Thyroid gland (tissue), 4 donors: Measurements from ENCODE around the gene HSF4. TPM values are rescaled to one million over a fixed set of nuclear protein-coding genes. Genes with fewer than 3 reads are reported as not detected.
A peak's percentile ranks its signal among the peaks of the same experiment; 100 is the strongest.

Source experiments
- DNase-seq, 2 donors: peaks; one replicate each; pipeline ENCODE4 v3.0.0-alpha.2; 2019
- H3K27ac ChIP-seq, 3 donors: fragments of 200-600 bp; sonication (generic); 1 replicate in 2 of 3; 2 replicates in 1 of 3; pipeline ENCODE4 v1.5.1; 2016 to 2019; ENCODE audit warnings: mild to moderate bottlenecking in 1 of 3, moderate library complexity in 1 of 3
- H3K27me3 ChIP-seq: fragments of 200-600 bp; sonication (generic); one replicate; pipeline ENCODE4 v1.5.1; 2019
- H3K36me3 ChIP-seq, 2 donors: fragments of 200-600 bp; sonication (generic); one replicate each; pipeline ENCODE4 v1.5.1; 2016 to 2019
- H3K4me1 ChIP-seq, 2 donors: fragments of 200-600 bp; sonication (generic); one replicate each; pipeline ENCODE4 v1.5.1; 2017 to 2019
- H3K4me3 ChIP-seq, 3 donors: fragments of 200-600 bp; sonication (generic); replicated peaks in 1 of 3; 1 replicate in 2 of 3; 2 replicates in 1 of 3; pipeline ENCODE4 v1.5.1; 2016; ENCODE audit warnings: mild to moderate bottlenecking in 1 of 3
- H3K9me3 ChIP-seq: fragments of 200-600 bp; sonication (generic); one replicate; pipeline ENCODE4 v1.5.1; 2017
- CTCF ChIP-seq, 6 experiments: fragments of 200-600 bp in 3 of 6; fragments of 450-650 bp in 3 of 6; sonication (generic) in 3 of 6; IDR thresholded peaks; one replicate each; pipeline ENCODE4 v1.5.1; 2016 to 2019; ENCODE audit warnings: antibody characterized with exemption in 6 of 6, mild to moderate bottlenecking in 2 of 6, inconsistent platforms in 1 of 6, moderate library complexity in 1 of 6
- POLR2A ChIP-seq, 2 donors: fragments of 450-650 bp; IDR thresholded peaks; one replicate each; pipeline ENCODE4 v1.6.1; 2017; ENCODE audit warnings: antibody characterized with exemption in 2 of 2, mild to moderate bottlenecking in 2 of 2, moderate library complexity in 1 of 2
- WGBS, 2 donors: methylation state at CpG; one replicate each; pipeline ENCODE4 v1.1.5; 2017; 5-methylcytosine and 5-hydroxymethylcytosine counted together
- intact Hi-C: fragments of 100-400 bp; cut with DNase I; formaldehyde crosslinking; loops from one replicate; pipeline ENCODE4 v1.15.1; 2023
- total RNA-seq, 4 donors: library from RNA; depleted of rRNA; stranded (reverse); fragments of >200 nt; gene quantifications; one replicate each; pipeline ENCODE4 v1.2.3, GENCODE V29; 2016

Gene HSF4
- total RNA-seq, 4 donors from 2014 or later, result 17.3 to 52.5 (median 36.6) TPM

GRCh38 chr16:67170949-67171649 is 6.6 kb downstream of the HSF4 start:
- no peaks in the 10 kb centered on the region for H3K27me3 ChIP-seq
- peak overlapping the region in 1 of 3 donors; percentile 48 for H3K4me3 ChIP-seq
- H3K9me3 ChIP-seq, result no peaks in the 10 kb centered on the region
- H3K4me1 ChIP-seq, result peaks cover 28 to 41% of the 10 kb centered on the region in 2 donors
- no peaks in the 10 kb centered on the region for H3K36me3 ChIP-seq
- intact Hi-C loops, result no loop called here
- TF ChIP-seq CTCF (IDR thresholded peaks at IDR 0.05) (no peak), POLR2A (IDR thresholded peaks at IDR 0.05) (peak in 1 of 2 donors; percentile 0)
- DNase-seq, result no peak
- H3K27ac ChIP-seq, result peak overlapping the region; percentile 76 to 97 (median 91)
- WGBS, 2 donors, result 50 to 59% methylated on average over 12 to 14 of the region's 14 CpGs

DNA sequence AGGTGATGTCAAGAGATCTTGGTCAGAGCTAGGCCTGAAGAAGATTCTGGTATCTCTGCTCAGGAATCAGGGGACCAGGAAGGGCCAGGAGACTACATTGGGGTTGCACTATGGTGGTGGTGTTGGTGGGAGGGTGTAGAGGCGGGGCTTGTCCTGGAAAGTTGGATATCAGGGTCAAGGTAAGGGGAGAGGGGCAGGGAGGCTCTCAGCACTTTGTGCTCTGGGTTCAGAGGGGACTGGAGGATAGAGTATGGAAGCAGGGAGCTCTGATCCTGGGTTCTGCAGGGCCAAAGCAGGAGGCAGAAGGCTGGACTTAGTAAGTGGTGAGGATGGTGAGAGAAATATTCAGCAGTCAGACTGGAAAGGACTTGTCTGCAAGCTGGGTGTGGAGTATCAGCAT is 8.8 kb downstream of the HSF4 start:
- H3K27ac ChIP-seq, result peak overlapping the region; percentile 77 to 94 (median 92)
- WGBS, 2 donors, result 86 to 88% methylated on average over 1 of the region's 1 CpG
- peak overlapping the region in 1 of 3 donors; percentile 32 for H3K4me3 ChIP-seq
- no peaks in the 10 kb centered on the region for H3K27me3 ChIP-seq
- no peak for DNase-seq
- TF ChIP-seq CTCF (IDR thresholded peaks at IDR 0.05) (no peak), POLR2A (IDR thresholded peaks at IDR 0.05) (no peak)
- H3K36me3 ChIP-seq, result no peaks in the 10 kb centered on the region
- peaks cover 34 to 48% of the 10 kb centered on the region in 2 donors for H3K4me1 ChIP-seq
- intact Hi-C loops, result no loop called here
- no peaks in the 10 kb centered on the region for H3K9me3 ChIP-seq

GRCh38 chr16:67173808-67174705 is 9.5 kb downstream of the HSF4 start:
- Histone ChIP-seq H3K27me3 (no peaks in the 10 kb centered on the region), H3K27ac (peak overlapping the region; percentile 77 to 94 (median 92)), H3K4me1 (peaks cover 39 to 55% of the 10 kb centered on the region in 2 donors), H3K4me3 (peak overlapping the region; percentile 8 to 32 (median 31)), H3K9me3 (no peaks in the 10 kb centered on the region), H3K36me3 (no peaks in the 10 kb centered on the region)
- 0 to 1% methylated on average over 16 of the region's 71 CpGs for WGBS, 2 donors
- TF ChIP-seq POLR2A (IDR thresholded peaks at IDR 0.05) (peak; percentile 27 to 82), CTCF (IDR thresholded peaks at IDR 0.05) (peak in 2 of 6 experiments; percentile 38 to 44)
- intact Hi-C loops, result no loop called here
- peak; percentile 96 to 97 for DNase-seq

DNA sequence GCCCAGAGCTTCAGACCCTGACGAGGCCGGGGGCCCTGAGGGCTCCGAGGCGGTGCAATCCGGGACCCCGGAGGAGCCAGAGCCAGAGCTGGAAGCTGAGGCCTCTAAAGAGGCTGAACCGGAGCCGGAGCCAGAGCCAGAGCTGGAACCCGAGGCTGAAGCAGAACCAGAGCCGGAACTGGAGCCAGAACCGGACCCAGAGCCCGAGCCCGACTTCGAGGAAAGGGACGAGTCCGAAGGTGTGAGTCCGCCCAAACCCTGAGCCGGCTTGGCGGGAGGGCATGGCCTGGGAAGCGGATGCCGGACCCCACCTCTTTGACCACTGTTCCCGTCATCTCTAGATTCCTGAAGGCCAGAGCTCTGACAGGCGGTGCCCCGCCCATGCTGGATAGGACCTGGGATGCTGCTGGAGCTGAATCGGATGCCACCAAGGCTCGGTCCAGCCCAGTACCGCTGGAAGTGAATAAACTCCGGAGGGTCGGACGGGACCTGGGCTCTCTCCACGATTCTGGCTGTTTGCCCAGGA is 10.2 kb downstream of the HSF4 start:
- 34 to 62% methylated on average over 11 to 17 of the region's 31 CpGs for WGBS, 2 donors
- no peak for TF ChIP-seq CTCF (IDR thresholded peaks at IDR 0.05)
- no peak for TF ChIP-seq POLR2A (IDR thresholded peaks at IDR 0.05)
- DNase-seq, result no peak

More for the DNA sequence above, 10.2 kb downstream of the HSF4 start:
- Histone ChIP-seq H3K9me3 (no peaks in the 10 kb centered on the region), H3K36me3 (no peaks in the 10 kb centered on the region), H3K4me1 (peaks cover 33 to 49% of the 10 kb centered on the region in 2 donors), H3K27ac (peak overlapping the region; percentile 77 to 94 (median 92)), H3K4me3 (peak overlapping the region in 2 of 3 donors; percentile 8 to 32), H3K27me3 (no peaks in the 10 kb centered on the region)
- intact Hi-C loops, result no loop called here
